KMS-11 (cell line): ENCODE results near the gene SMARCD3.

Experiments
- H2AFZ ChIP-seq: fragments of 200-600 bp; sonication (generic); 2 replicates; pipeline ENCODE4 v1.6.1; 2016; ENCODE audit warnings: antibody characterized with exemption, mixed run types, low read depth
- H3K27ac ChIP-seq: fragments of 200-600 bp; sonication (generic); 2 replicates; pipeline ENCODE4 v1.6.1; 2016; ENCODE audit warnings: mild to moderate bottlenecking, mixed run types
- H3K27me3 ChIP-seq: fragments of 200-600 bp; sonication (generic); 2 replicates; pipeline ENCODE4 v1.6.1; 2017; ENCODE audit warnings: mild to moderate bottlenecking, low read depth, mixed run types, moderate library complexity; ENCODE audit not compliant: insufficient read depth
- H3K36me3 ChIP-seq: fragments of 200-600 bp; sonication (generic); 2 replicates; pipeline ENCODE4 v1.6.1; 2017; ENCODE audit warnings: mild to moderate bottlenecking, mixed run types; ENCODE audit not compliant: insufficient read depth
- H3K4me1 ChIP-seq: fragments of 200-600 bp; sonication (generic); 2 replicates; pipeline ENCODE4 v1.6.1; 2016; ENCODE audit warnings: mild to moderate bottlenecking, low read depth, mixed run types; ENCODE audit not compliant: poor library complexity, severe bottlenecking
- H3K4me2 ChIP-seq: fragments of 200-600 bp; sonication (generic); 2 replicates; pipeline ENCODE4 v1.7.0; 2016; ENCODE audit warnings: mild to moderate bottlenecking, mixed run types
- H3K4me3 ChIP-seq: fragments of 200-600 bp; sonication (generic); IDR thresholded peaks from 2 replicates; pipeline ENCODE4 v1.6.1; 2017; ENCODE audit warnings: low read depth, low read length, mixed read lengths; ENCODE audit not compliant: insufficient read depth
- H3K79me2 ChIP-seq: fragments of 200-600 bp; sonication (generic); 2 replicates; pipeline ENCODE4 v1.6.1; 2016; ENCODE audit warnings: low read depth, mixed run types; ENCODE audit not compliant: insufficient read depth
- H3K9ac ChIP-seq: fragments of 200-600 bp; sonication (generic); 2 replicates; pipeline ENCODE4 v1.6.1; 2016; ENCODE audit warnings: mild to moderate bottlenecking, mixed run types
- H4K20me1 ChIP-seq: fragments of 200-600 bp; sonication (generic); 2 replicates; pipeline ENCODE4 v1.6.1; 2016; ENCODE audit warnings: mild to moderate bottlenecking, mixed run types; ENCODE audit not compliant: insufficient read depth
- TF ChIP-seq, protein P1 (sequence below): fragments of 200-600 bp; sonication (generic); conservative IDR thresholded peaks from 2 replicates; pipeline ENCODE4 v1.6.1; 2017; ENCODE audit warnings: low read depth, mild to moderate bottlenecking, antibody characterized with exemption, low read length, moderate library complexity, mixed read lengths

Gene SMARCD3

DNA sequence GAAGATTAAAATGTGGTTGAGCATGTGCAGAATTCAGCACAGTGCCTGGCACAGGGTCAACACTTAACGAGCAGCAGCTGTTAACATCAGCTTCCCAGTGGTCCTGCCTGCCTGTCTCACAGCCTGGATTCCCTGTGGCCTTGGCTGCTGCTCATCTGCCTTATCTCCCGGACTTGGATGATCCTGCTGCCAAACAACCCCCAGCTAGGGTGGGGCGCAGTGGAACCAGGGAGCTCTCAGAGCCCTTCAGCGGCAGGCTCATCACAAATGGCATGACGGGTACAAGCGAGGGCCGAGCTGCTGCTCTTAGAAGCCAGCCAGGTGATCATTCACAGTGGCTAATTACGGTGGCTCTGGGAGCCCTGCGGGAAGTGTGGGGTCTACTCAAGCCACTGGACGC, 13.0 kb upstream of the SMARCD3 start:
- Histone ChIP-seq H3K27ac (no peak overlapping the region), H3K4me3 (no peak overlapping the region), H2AFZ (no peak overlapping the region), H3K4me1 (no peaks in the 10 kb centered on the region), H3K4me2 (no peak overlapping the region), H3K36me3 (no peaks in the 10 kb centered on the region), H4K20me1 (no peaks in the 10 kb centered on the region), H3K27me3 (peaks cover 62% of the 10 kb centered on the region), H3K9ac (no peak overlapping the region), H3K79me2 (no peaks in the 10 kb centered on the region)
- TF ChIP-seq, protein P1, sequence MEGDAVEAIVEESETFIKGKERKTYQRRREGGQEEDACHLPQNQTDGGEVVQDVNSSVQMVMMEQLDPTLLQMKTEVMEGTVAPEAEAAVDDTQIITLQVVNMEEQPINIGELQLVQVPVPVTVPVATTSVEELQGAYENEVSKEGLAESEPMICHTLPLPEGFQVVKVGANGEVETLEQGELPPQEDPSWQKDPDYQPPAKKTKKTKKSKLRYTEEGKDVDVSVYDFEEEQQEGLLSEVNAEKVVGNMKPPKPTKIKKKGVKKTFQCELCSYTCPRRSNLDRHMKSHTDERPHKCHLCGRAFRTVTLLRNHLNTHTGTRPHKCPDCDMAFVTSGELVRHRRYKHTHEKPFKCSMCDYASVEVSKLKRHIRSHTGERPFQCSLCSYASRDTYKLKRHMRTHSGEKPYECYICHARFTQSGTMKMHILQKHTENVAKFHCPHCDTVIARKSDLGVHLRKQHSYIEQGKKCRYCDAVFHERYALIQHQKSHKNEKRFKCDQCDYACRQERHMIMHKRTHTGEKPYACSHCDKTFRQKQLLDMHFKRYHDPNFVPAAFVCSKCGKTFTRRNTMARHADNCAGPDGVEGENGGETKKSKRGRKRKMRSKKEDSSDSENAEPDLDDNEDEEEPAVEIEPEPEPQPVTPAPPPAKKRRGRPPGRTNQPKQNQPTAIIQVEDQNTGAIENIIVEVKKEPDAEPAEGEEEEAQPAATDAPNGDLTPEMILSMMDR = no peak

DNA sequence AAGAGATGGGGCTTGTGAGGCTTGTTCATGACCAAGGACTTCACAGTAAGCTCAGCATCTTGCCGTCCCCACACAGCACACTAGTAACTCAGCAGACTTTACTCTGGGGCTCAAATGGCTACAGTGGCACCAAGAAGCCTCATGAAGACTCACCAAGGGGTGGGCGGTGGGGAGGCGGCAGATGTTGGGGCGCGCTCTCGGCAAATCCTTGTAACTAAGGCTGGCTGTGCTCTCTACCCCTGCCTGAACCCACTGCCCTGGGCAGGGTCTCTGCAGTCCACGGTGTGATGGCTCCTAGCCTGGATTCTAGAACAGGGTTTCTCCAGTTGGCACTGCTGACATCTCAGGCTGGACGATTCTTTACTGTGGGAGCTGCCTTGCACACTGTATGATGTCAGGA, 12.4 kb upstream of the SMARCD3 start:
- H3K27me3 ChIP-seq = peaks cover 68% of the 10 kb centered on the region
- no peak overlapping the region for H2AFZ ChIP-seq
- TF ChIP-seq, protein P1 = no peak
- H3K4me2 ChIP-seq = no peak overlapping the region
- H3K79me2 ChIP-seq = no peaks in the 10 kb centered on the region
- H3K4me3 ChIP-seq = no peak overlapping the region
- H4K20me1 ChIP-seq = no peaks in the 10 kb centered on the region
- H3K4me1 ChIP-seq = no peaks in the 10 kb centered on the region
- H3K27ac ChIP-seq = no peak overlapping the region
- H3K36me3 ChIP-seq = no peaks in the 10 kb centered on the region
- no peak overlapping the region for H3K9ac ChIP-seq

DNA sequence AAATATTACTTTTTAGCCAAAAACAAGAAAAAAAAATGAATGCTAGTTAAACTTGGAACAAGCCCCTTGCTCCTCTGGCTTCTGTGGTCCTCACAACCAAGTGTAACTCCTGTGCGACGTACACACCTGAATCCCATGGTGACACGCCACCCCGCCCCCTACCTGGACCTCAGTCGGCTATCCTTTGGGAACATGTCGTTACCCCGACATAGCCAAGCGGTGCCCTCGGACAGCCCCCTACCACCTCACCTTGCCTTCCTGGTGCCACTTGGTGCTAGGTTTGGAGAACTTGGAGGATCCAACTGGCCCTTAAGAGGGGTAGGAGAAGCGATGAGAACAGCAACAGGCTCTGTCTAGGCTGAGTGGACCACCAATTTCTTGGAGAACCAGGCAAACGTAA, 12.0 kb upstream of the SMARCD3 start:
- Histone ChIP-seq H4K20me1 (no peaks in the 10 kb centered on the region), H3K4me3 (no peak overlapping the region), H3K27ac (no peak overlapping the region), H2AFZ (no peak overlapping the region), H3K36me3 (no peaks in the 10 kb centered on the region), H3K4me2 (no peak overlapping the region), H3K79me2 (no peaks in the 10 kb centered on the region), H3K4me1 (no peaks in the 10 kb centered on the region), H3K27me3 (peaks cover 72% of the 10 kb centered on the region), H3K9ac (no peak overlapping the region)
- TF ChIP-seq, protein P1 = no peak

DNA sequence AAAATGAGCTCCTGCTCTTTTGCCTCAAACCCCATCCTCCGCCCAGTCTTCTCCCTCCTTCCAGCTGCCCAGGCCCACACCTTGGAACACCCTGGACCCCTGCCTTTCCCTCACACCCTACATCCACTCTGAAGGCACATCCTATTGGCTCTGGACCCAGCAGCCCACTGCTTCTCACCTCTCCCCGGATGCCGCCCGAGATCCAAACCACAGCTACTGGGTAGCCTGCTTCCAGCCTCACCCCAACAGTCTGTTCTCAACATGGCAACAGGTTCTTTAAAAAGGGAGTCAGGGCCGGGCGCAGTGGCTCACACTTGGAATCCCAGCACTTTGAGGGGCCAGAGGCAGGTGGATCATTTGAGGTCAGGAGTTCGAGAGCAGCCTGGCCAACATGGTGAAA, 9.5 kb upstream of the SMARCD3 start:
- TF ChIP-seq, protein P1 = no peak
- H3K27me3 ChIP-seq = peaks cover 96% of the 10 kb centered on the region

More for the DNA sequence above, 9.5 kb upstream of the SMARCD3 start:
- no peaks in the 10 kb centered on the region for H4K20me1 ChIP-seq
- no peak overlapping the region for H3K4me2 ChIP-seq
- no peaks in the 10 kb centered on the region for H3K36me3 ChIP-seq
- H3K4me3 ChIP-seq = no peak overlapping the region
- no peak overlapping the region for H2AFZ ChIP-seq
- H3K27ac ChIP-seq = no peak overlapping the region
- no peaks in the 10 kb centered on the region for H3K79me2 ChIP-seq
- H3K9ac ChIP-seq = no peak overlapping the region
- H3K4me1 ChIP-seq = no peaks in the 10 kb centered on the region
